DND-41 (cell line): ENCODE results near the gene ARHGEF17.

ENCODE experiments used
- ATAC-seq: fragments of 200-7000 bp; cut with Tn5 transposase; 3 replicates; pipeline ENCODE4 v1.9.1; 2021; ENCODE audit warnings: low read depth; ENCODE audit not compliant: insufficient read depth
- DNase-seq: peaks from one replicate; pipeline ENCODE4 v3.0.0-alpha.2; 2020
- H2AFZ ChIP-seq: 2 replicates; pipeline ENCODE4 v1.6.0; 2012; ENCODE audit warnings: low read depth, low read length
- H3K27ac ChIP-seq: 2 replicates; pipeline ENCODE4 v1.5.1; 2012; ENCODE audit warnings: low read length, inconsistent platforms
- H3K27me3 ChIP-seq: fragments of 200-600 bp; sonication (generic); 2 replicates; pipeline ENCODE4 v1.6.0; 2012; ENCODE audit warnings: low read length, mild to moderate bottlenecking, inconsistent platforms; ENCODE audit not compliant: insufficient read depth, poor library complexity
- H3K36me3 ChIP-seq: 2 replicates; pipeline ENCODE4 v1.5.1; 2012; ENCODE audit warnings: low read length, inconsistent platforms; ENCODE audit not compliant: insufficient read depth
- H3K4me1 ChIP-seq: 2 replicates; pipeline ENCODE4 v1.5.1; 2012; ENCODE audit warnings: mild to moderate bottlenecking, low read length; ENCODE audit not compliant: insufficient read depth
- H3K4me2 ChIP-seq: 2 replicates; pipeline ENCODE4 v1.6.0; 2012; ENCODE audit warnings: mild to moderate bottlenecking, moderate library complexity, low read length, inconsistent platforms; ENCODE audit not compliant: insufficient read depth
- H3K4me3 ChIP-seq, 2 experiments: fragments of 200-600 bp in 1 of 2; shearing (Covaris generic) in 1 of 2; 2 replicates each; pipeline ENCODE4 v1.5.1; 2012 to 2016; ENCODE audit warnings: inconsistent platforms in 2 of 2, low read length in 2 of 2, mild to moderate bottlenecking in 2 of 2, low read depth in 1 of 2, moderate library complexity in 1 of 2
- H3K79me2 ChIP-seq: 2 replicates; pipeline ENCODE4 v1.6.0; 2012; ENCODE audit warnings: low read length, inconsistent platforms; ENCODE audit not compliant: insufficient read depth
- H3K9ac ChIP-seq: 2 replicates; pipeline ENCODE4 v1.6.0; 2012; ENCODE audit warnings: low read depth, mild to moderate bottlenecking, inconsistent platforms, low read length, moderate library complexity
- H3K9me3 ChIP-seq: 2 replicates; pipeline ENCODE4 v1.5.1; 2012; ENCODE audit warnings: low read length, moderate library complexity, mild to moderate bottlenecking, inconsistent platforms; ENCODE audit not compliant: insufficient read depth, severe bottlenecking
- H4K20me1 ChIP-seq: 2 replicates; pipeline ENCODE4 v1.6.0; 2012; ENCODE audit warnings: low read length; ENCODE audit not compliant: insufficient read depth
- CTCF ChIP-seq: IDR thresholded peaks from 2 replicates; pipeline ENCODE4 v1.5.1; 2012; ENCODE audit warnings: borderline replicate concordance, low read length, moderate library complexity, mild to moderate bottlenecking; ENCODE audit not compliant: poor library complexity, severe bottlenecking; ENCODE audit errors: extremely low read depth
- EZH2 ChIP-seq: IDR thresholded peaks from 3 replicates; pipeline ENCODE4 v1.6.1; 2012; ENCODE audit warnings: borderline replicate concordance, low read depth, mild to moderate bottlenecking, moderate library complexity, low read length, inconsistent platforms; ENCODE audit not compliant: severe bottlenecking

ARHGEF17 gene

DNA sequence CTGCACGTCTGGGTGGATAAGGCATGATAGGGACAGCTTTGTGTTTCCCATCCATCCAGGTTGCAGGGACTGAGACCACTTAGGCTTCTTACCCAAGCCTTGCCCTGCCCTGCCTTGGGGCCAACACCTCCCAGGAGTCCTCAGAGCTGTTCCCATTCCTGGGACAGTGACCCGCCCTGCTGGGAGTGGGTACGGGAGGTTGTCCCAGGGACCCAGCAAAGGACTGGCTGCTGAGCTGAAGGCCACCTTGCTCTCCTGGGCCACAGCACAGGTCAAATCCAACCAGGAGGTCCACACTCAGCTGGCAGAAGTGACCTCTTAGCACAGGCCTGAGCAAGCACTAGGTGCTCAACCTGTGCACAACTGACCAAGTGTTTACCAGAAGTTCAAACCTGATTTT lies 16.9 kb upstream of the ARHGEF17 start:
- DNase-seq (no peak), ATAC-seq (no peak)
- Histone ChIP-seq H3K27ac (no peak overlapping the region), H3K9me3 (no peaks in the 10 kb centered on the region), H2AFZ (no peak overlapping the region), H3K36me3 (no peaks in the 10 kb centered on the region), H3K4me3 (no peak overlapping the region), H4K20me1 (no peaks in the 10 kb centered on the region; the same call in 1 of the 2 replicates), H3K4me2 (no peak overlapping the region), H3K9ac (no peak overlapping the region), H3K4me1 (peaks cover 6% of the 10 kb centered on the region), H3K79me2 (no peaks in the 10 kb centered on the region), H3K27me3 (peaks cover 8% of the 10 kb centered on the region)
- no peak for TF ChIP-seq EZH2
- no peak for TF ChIP-seq CTCF

DNA sequence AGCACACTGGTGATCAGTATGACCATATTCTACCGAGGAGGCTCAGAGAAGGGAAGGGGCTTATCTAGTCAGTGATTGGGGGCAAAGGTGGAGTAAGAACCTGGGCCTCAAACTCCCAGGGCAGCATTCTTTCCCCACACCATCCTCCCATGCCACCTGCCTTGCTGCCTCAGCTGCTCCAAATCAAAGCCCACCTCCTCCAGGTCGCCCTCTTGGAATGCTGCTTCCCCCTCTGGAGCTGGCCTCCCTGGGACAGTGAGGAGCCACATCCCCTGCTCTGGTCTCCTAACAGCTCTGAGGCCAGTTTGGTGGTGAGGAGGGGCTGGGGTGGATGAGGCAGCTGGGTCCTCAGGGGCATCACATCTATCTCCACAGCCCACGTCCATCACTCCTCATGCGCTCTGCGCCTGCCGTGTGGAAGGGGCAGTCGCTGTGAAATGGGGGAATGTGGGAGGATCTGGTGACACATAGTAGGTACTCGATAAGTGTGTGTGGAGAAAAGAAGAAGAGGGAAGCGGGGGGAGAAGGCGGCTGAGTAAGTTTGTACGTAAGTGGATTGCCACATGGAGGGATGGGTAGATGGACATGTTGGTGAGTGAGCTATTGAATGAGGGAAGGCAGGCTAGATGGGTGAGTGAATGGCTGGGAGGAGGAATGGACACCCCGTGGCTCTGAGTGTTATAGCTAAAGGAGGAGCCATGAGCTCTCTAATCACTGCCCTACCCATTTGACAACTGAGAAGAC lies 16.1 kb upstream of the ARHGEF17 start:
- H3K9me3 ChIP-seq = no peaks in the 10 kb centered on the region
- no peak for ATAC-seq
- H3K9ac ChIP-seq = no peak overlapping the region
- H2AFZ ChIP-seq = no peak overlapping the region
- no peaks in the 10 kb centered on the region for H3K36me3 ChIP-seq
- TF ChIP-seq EZH2 (no peak), CTCF (no peak)
- DNase-seq = no peak
- H3K4me2 ChIP-seq = no peak overlapping the region
- no peak overlapping the region for H3K27ac ChIP-seq
- peaks cover 6% of the 10 kb centered on the region for H3K4me1 ChIP-seq
- no peak overlapping the region for H3K4me3 ChIP-seq
- H3K27me3 ChIP-seq = peaks cover 8% of the 10 kb centered on the region
- H4K20me1 ChIP-seq = no peaks in the 10 kb centered on the region; the same call in 1 of the 2 replicates
- no peaks in the 10 kb centered on the region for H3K79me2 ChIP-seq

DNA sequence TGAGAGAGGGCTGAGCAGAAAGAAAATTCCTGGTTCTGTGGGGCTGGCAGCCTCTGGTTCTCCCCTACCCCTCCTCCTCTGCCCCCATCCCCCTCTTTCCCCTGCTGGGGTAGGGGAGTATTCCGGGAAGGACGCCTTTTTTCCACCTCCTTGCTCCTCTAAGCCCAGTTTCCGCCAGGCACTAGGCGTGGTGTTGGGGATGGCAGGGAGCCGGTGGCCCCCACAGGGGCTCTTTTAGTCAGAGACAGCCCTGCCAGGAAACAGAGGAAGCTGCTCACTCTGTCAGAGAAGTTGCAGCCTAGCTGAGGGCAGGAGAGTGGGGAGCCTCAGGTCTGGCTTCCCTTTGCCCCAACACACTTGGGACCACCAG lies 15.6 kb upstream of the ARHGEF17 start:
- Histone ChIP-seq H3K9me3 (no peaks in the 10 kb centered on the region), H3K4me2 (no peak overlapping the region), H4K20me1 (no peaks in the 10 kb centered on the region; the same call in 1 of the 2 replicates), H3K4me3 (no peak overlapping the region), H3K27me3 (peaks cover 8% of the 10 kb centered on the region), H3K36me3 (no peaks in the 10 kb centered on the region), H3K27ac (no peak overlapping the region), H3K79me2 (no peaks in the 10 kb centered on the region), H3K4me1 (peaks cover 6% of the 10 kb centered on the region), H3K9ac (no peak overlapping the region), H2AFZ (no peak overlapping the region)
- no peak for DNase-seq
- no peak for ATAC-seq
- TF ChIP-seq CTCF = no peak
- TF ChIP-seq EZH2 = no peak
